KMS-11 (cell line): ENCODE measurements around the gene PCDHB1.
"Not testable (repeated sequence)": the region's sequence is repeated elsewhere in the genome, so short reads cannot be mapped to it uniquely, and the experiment has no call there.

Experiments used
- H2AFZ ChIP-seq: fragments of 200-600 bp; sonication (generic); 2 replicates; pipeline ENCODE4 v1.6.1; 2016; ENCODE audit warnings: antibody characterized with exemption, mixed run types, low read depth
- H3K27ac ChIP-seq: fragments of 200-600 bp; sonication (generic); 2 replicates; pipeline ENCODE4 v1.6.1; 2016; ENCODE audit warnings: mild to moderate bottlenecking, mixed run types
- H3K27me3 ChIP-seq: fragments of 200-600 bp; sonication (generic); 2 replicates; pipeline ENCODE4 v1.6.1; 2017; ENCODE audit warnings: mild to moderate bottlenecking, low read depth, mixed run types, moderate library complexity; ENCODE audit not compliant: insufficient read depth
- H3K36me3 ChIP-seq: fragments of 200-600 bp; sonication (generic); 2 replicates; pipeline ENCODE4 v1.6.1; 2017; ENCODE audit warnings: mild to moderate bottlenecking, mixed run types; ENCODE audit not compliant: insufficient read depth
- H3K4me1 ChIP-seq: fragments of 200-600 bp; sonication (generic); 2 replicates; pipeline ENCODE4 v1.6.1; 2016; ENCODE audit warnings: mild to moderate bottlenecking, low read depth, mixed run types; ENCODE audit not compliant: poor library complexity, severe bottlenecking
- H3K4me2 ChIP-seq: fragments of 200-600 bp; sonication (generic); 2 replicates; pipeline ENCODE4 v1.7.0; 2016; ENCODE audit warnings: mild to moderate bottlenecking, mixed run types
- H3K4me3 ChIP-seq: fragments of 200-600 bp; sonication (generic); IDR thresholded peaks from 2 replicates; pipeline ENCODE4 v1.6.1; 2017; ENCODE audit warnings: low read depth, low read length, mixed read lengths; ENCODE audit not compliant: insufficient read depth
- H3K79me2 ChIP-seq: fragments of 200-600 bp; sonication (generic); 2 replicates; pipeline ENCODE4 v1.6.1; 2016; ENCODE audit warnings: low read depth, mixed run types; ENCODE audit not compliant: insufficient read depth
- H3K9ac ChIP-seq: fragments of 200-600 bp; sonication (generic); 2 replicates; pipeline ENCODE4 v1.6.1; 2016; ENCODE audit warnings: mild to moderate bottlenecking, mixed run types
- H4K20me1 ChIP-seq: fragments of 200-600 bp; sonication (generic); 2 replicates; pipeline ENCODE4 v1.6.1; 2016; ENCODE audit warnings: mild to moderate bottlenecking, mixed run types; ENCODE audit not compliant: insufficient read depth
- CTCF ChIP-seq: fragments of 200-600 bp; sonication (generic); conservative IDR thresholded peaks from 2 replicates; pipeline ENCODE4 v1.6.1; 2017; ENCODE audit warnings: low read depth, mild to moderate bottlenecking, antibody characterized with exemption, low read length, moderate library complexity, mixed read lengths

The PCDHB1 gene

GRCh38 chr5:141100243-141100805 is 49.1 kb downstream of the PCDHB1 start, which contains the start of gene PCDHB3:
TSS of gene PCDHB3 (plus strand) at chr5:141100473. CDS start at chr5:141100650, 177 bp downstream.
- Histone ChIP-seq H3K9ac (no peak within 1 kb of the TSS), H2AFZ (no peak within 1 kb of the TSS), H3K4me3 (no peak within 1 kb of the TSS), H3K27ac (no peak within 1 kb of the TSS), H3K79me2 (no peaks in the 10 kb centered on the region), H3K4me1 (no peaks in the 10 kb centered on the region), H3K4me2 (no peak within 1 kb of the TSS), H4K20me1 (no peaks in the 10 kb centered on the region), H3K36me3 (no peaks in the 10 kb centered on the region), H3K27me3 (no peaks in the 10 kb centered on the region)
- TF ChIP-seq CTCF, result no peak

GRCh38 chr5:141101059-141101458 is 49.9 kb downstream of the PCDHB1 start:
- H3K27ac ChIP-seq, result no peak overlapping the region
- no peak overlapping the region for H3K4me2 ChIP-seq
- no peaks in the 10 kb centered on the region for H3K79me2 ChIP-seq
- H4K20me1 ChIP-seq, result no peaks in the 10 kb centered on the region
- H3K9ac ChIP-seq, result no peak overlapping the region
- no peak overlapping the region for H3K4me3 ChIP-seq
- no peak for TF ChIP-seq CTCF
- no peak overlapping the region for H2AFZ ChIP-seq
- no peaks in the 10 kb centered on the region for H3K4me1 ChIP-seq
- no peaks in the 10 kb centered on the region for H3K36me3 ChIP-seq
- H3K27me3 ChIP-seq, result no peaks in the 10 kb centered on the region

- not testable (repeated sequence) for H2AFZ ChIP-seq, H3K79me2 ChIP-seq, H4K20me1 ChIP-seq, H3K4me2 ChIP-seq, H3K4me3 ChIP-seq, H3K4me1 ChIP-seq, H3K9ac ChIP-seq, H3K27ac ChIP-seq, H3K27me3 ChIP-seq, H3K36me3 ChIP-seq
Measured at GRCh38 chr5:141102070-141102469, 50.9 kb downstream of the PCDHB1 start.

- H3K4me3 ChIP-seq, H3K27ac ChIP-seq, H3K36me3 ChIP-seq, H3K27me3 ChIP-seq, H4K20me1 ChIP-seq, H3K9ac ChIP-seq, H3K4me1 ChIP-seq, H3K4me2 ChIP-seq, H3K79me2 ChIP-seq, H2AFZ ChIP-seq: not testable (repeated sequence)
Measured at GRCh38 chr5:141102471-141102870, 51.3 kb downstream of the PCDHB1 start.

- Histone ChIP-seq H3K9ac (no peak overlapping the region), H2AFZ (no peak overlapping the region), H3K36me3 (no peaks in the 10 kb centered on the region), H3K4me3 (no peak overlapping the region), H3K4me2 (no peak overlapping the region), H3K27ac (no peak overlapping the region), H3K27me3 (no peaks in the 10 kb centered on the region), H4K20me1 (no peaks in the 10 kb centered on the region), H3K4me1 (no peaks in the 10 kb centered on the region), H3K79me2 (no peaks in the 10 kb centered on the region)
- no peak for TF ChIP-seq CTCF
Measured at GRCh38 chr5:141105350-141105749, 54.2 kb downstream of the PCDHB1 start.
